HG02938 (cell line): Measurements from ENCODE around the gene MFF.
"Not testable (repeated sequence)": the region's sequence is repeated elsewhere in the genome, so short reads cannot be mapped to it uniquely, and the experiment has no call there.

Experiments
- ATAC-seq: cut with Tn5 transposase; IDR thresholded peaks from one replicate; pipeline ENCODE4 v1.9.1; 2021; ENCODE audit warnings: mild to moderate bottlenecking, moderate library complexity; ENCODE audit not compliant: unreplicated experiment

Gene MFF

DNA sequence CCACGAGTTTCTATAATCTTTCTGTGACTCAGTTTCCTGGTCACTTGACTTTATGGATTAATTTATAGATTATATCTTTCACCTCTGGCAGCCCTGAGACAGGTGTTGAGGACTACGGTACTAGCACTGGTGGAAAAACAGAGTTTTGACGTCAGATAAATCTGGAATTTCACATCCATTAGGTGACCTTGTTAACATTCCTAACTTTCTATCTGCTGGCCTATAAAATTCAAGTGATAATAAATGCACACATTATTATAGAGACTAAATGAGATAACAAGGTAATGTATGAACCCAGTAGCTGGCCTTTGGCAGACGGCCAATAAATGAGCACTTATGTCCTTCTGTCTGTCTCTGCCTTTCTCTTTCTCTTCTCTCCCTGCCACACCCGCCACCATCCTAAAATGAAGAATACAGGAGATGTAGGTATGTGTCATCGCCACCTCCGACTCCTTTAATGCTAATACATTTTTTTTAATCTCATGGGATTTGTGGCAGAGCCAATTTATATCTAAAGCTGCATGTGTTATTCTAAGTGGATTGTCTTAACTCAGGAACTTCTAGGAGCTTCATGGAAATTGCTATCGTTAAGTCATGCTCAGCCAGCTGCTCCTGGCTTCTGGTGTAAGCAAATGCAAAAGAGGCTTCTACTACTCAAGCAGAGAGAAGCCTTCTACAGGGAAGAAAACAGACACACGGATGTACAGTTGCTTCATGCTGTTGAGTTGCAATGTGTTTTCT lies 51.8 kb downstream of the MFF start:
- ATAC-seq = no peak

- ATAC-seq = no peak
These were observed 52.7 kb downstream of the MFF start for GRCh38 chr2:227377467-227378351.

DNA sequence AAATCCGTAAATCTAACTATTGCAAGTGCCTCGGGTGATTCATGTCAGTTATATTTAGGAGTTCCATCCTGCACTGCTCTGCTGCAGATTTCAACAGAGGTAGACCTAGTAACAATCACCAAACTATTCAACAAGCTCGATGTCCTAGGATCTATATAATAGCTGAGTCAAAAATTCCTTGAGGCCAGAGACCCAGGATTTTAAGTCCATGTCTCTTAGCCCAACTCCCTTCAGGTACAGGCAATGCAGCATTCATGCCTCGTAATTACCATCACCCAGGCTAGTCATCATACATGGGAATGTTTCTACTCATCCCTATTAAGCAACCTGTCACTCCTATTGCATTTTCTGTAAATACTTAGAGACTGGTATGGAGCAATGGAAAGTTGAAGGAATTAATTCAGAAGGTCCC lies 53.3 kb downstream of the MFF start:
- ATAC-seq = no peak

- ATAC-seq = no peak
These were observed 54.0 kb downstream of the MFF start, which contains the start of gene TM4SF20 for GRCh38 chr2:227379095-227379494. Gene TM4SF20 (minus strand): TSS chr2:227379306. CDS start chr2:227379268, 38 bp downstream.

DNA sequence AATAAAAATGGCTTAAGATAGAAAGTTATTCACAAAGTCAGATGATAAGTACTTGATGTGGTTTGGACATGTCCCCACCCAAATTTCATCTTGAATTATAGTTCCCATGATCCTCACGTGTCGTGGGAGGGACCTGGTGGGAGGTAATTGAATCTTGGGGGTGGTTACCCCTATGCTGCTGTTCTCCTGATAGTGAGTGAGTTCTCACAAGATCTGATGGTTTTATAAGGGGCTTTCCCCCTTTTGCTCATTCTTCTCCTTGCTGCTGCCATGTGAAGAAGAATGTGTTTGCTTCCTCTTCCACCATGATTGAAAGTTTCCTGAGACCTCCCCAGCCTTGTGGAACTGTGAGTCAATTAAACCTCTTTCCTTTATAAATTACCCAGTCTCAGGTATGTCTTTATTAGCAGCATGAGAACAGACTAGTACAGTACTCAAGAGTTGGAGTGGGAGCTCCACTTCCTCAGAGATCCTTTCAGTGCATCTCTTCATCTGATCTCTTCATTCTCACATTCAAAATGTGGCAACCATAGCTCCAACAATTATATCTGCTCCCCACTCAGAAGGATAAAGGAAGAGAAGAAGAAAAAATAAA lies 57.3 kb downstream of the MFF start:
- ATAC-seq = not testable (repeated sequence)

DNA sequence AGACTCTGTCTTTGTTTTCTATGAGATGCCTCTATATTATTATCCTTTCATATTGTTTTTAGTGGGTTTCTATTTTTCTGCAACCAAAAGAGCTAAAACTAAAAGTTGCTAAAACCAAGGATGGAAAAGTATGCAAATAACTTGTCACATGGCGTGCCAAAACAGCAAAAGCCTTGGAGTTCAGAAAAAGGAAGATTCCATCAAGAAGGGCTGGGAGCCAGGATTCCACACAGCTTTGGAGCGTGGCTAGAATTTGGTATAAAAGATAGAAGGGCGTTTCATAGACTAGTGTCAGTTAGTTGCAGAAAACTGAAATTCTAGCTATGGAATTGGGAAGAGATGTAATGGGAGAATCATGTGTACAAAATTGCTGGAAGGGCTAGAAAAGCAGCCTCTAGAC lies 58.6 kb downstream of the MFF start:
- no peak for ATAC-seq

DNA sequence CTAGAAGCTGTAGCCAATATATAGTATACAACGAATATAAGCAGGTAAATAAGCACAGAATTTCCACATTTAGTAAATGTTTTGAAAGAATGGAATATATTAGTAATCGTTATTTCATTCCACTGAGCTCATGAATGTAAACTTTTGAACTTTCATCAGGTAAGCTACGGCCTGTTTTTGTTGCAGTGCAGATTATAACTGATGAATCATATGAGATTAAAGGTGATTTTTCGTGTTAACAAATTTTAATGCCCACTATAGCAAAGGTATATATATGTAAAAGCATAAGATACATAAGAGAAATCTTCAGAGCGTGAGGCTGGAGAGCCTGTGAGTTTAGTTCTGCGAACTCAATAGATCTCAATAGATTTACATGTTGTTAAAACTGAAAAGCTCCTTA lies 61.6 kb downstream of the MFF start:
- ATAC-seq = no peak

- not testable (repeated sequence) for ATAC-seq
These were observed 62.5 kb downstream of the MFF start, which contains the start of gene SCYGR1 for GRCh38 chr2:227387583-227387982. Gene SCYGR1 (minus strand): TSS chr2:227387949. CDS start chr2:227387949, 0 bp downstream.

DNA sequence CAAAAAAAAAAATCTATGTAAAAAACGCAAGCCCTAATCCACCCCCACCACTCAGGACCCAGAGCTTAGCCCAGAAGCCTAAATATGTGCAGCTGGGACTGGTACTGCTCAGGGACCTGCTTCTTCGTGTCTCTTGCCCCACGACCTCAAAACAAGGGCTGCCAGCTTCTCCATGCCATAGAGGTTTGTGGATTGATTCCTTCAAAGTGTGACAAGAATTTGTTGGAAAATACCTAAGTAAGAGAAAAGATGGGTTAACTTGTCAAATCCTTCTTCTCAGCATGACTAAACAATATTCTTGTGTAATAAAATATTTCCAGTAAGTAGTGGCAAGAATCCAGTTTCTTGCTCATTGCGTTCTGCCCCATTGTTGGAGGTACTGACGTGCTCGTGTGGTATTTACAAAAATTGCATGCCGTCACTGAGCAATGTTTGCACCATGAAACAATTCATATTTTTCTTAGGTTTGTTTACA lies 63.5 kb downstream of the MFF start:
- no peak for ATAC-seq

DNA sequence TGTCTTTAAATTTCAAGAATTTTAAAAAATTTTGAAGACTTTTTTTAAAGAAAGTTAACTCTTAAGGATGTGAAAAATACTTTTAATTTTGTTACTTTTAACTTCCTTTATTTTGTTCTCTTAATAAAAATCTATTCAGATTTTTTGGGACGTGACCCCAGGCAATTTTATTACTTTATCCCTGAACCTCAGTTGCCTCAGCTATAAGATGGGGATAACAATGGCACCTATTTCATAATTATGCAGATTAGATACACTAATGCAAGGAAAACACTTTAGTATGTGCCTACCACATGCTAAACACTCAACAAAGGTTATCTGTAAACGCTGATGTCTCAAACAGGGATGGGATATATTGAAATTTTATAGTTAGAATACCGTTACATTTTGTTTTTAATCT lies 64.2 kb downstream of the MFF start:
- no peak for ATAC-seq

DNA sequence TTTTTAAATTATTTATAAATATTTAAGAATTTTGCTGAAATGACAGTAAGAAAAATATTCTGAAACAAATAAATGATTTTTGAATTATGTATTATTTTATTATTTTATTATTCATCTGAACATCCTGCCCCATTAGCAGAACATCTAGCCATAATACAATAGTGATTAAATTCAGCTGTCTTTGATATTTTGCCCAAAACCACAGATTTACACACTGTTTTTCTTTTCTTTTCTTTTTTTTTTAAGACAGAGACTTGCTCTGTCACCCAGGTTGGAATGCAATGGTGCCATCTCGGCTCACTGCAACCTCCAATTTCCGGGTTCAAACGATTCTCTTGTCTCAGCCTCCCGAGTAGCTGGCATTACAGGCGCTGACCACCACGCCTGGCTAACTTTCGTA lies 64.6 kb downstream of the MFF start:
- no peak for ATAC-seq

DNA sequence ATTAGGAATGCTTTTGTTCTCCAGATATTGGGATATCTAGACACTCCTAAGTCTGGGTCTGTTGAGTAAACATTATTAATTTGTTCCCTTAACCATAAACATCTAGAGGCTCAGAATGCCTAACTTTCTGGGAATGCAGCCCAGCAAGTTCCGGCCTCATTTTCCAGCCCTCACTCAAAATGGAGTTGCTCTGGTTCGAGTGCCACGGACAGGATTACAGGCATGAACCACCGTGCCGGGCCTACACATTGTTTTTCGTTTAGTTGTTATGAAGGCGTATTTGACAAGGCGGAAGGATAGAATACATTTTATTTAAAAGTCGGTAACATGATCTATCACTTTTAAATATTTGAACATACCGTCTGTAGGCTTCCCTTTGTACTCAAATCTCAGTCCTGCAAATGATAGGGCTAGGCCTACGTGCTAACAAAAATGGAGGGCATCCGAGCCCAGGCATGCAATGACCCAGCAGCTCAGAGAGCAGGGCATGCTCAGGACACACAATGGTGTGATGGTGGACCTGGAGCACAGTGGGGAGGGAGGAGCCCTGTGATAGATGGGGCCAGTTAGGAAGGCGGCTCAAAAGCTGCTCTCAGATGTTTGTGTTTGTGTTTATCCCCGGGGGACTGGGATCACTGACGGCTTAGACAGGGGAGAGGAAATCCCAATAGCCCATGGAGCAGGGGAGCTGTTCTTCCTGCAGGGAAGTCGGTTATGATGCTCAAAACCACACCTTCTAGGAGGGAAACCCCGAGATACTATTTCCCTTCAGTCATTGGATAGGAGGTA lies 65.6 kb downstream of the MFF start:
- ATAC-seq = no peak

DNA sequence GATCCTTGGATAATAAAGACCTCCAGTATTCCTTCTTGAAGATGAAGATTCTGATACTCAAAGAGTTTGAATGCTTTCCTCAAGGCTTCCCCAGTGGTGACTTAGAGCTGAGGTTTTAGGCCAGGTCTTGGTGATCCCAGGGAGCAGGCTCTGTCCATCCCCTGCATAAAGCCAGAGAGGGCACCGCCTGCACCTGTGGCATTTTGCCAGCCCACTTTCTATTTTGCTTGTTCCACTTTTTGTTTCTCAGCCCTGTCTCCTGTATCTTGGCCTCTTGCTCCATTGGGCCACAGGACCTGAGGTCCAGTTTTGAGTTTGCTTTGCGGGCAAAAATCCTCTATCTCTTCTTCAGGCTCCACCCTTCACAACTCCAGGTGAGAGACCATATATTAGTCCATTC lies 69.3 kb downstream of the MFF start:
- no peak for ATAC-seq

GRCh38 chr2:227395556-227395955 lies 70.5 kb downstream of the MFF start:
- ATAC-seq = no peak

GRCh38 chr2:227397562-227397961 lies 72.5 kb downstream of the MFF start:
- ATAC-seq = no peak

- no peak for ATAC-seq
These were observed 73.9 kb downstream of the MFF start for GRCh38 chr2:227398684-227399670.

- ATAC-seq = no peak
These were observed 76.5 kb downstream of the MFF start for GRCh38 chr2:227401550-227401949.

GRCh38 chr2:227402321-227402720 lies 77.3 kb downstream of the MFF start:
- ATAC-seq = no peak

DNA sequence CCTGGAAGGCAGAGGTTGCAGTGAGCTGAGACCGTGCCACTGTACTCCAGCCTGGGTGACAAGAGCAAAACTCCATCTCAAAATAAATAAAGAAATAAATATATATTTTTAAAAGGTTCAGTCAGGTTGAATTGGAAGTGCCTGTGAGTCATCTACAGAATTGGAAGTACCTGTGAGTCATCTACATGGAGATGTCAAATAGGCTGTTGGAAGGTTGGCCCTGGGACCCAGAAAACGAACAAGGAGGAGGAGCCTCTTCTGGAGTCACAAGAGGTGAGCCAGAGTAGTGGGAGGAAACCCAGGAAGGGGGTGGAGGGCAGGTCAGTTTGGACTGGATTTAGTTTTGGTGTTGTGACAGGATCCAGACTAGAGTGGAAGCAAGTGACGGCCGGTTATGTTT lies 77.9 kb downstream of the MFF start:
- no peak for ATAC-seq
